ENCODE results near the gene FGD6.
"Not testable (repeated sequence)": the region's sequence is repeated elsewhere in the genome, so short reads cannot be mapped to it uniquely, and the experiment has no call there.

Gene FGD6

DNA sequence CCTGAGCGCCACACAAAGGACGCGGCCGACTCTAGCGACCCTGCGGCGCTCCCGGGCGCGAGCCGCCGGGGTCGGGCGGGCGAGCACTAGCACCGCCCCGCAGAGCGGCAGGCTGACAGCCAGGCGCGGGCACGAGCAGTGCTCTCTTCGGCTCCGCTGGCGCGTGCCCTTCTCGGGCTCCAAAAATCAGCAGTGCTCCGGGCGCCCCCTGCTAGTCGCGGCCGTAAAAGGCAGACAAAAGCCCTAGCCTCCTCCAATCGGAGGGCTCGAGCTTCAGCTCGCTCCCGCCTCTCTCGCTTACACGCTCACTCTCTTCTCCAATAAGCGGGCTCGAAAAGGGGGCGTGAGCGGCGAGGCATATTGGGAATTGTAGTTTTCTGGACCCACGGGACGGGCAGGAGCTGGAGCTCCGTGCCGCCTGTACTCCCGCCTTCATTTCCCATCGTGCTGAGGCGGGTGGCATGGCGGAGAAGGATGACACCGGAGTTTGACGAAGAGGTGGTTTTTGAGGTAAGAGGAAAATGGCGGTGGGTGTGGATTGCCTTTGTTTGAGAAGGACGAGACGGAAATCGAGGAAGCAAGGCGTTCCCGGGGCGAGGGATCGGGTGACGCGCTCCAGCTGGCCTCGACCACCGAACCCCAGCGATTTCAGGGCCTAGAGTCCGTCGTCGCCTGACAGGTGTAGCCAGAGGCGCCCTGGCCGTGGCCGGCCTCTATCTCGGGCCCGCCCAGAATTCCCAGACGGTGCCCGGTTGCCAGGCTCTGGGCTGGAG is at the start of gene FGD6, which contains the start of gene VEZT:
Gene FGD6 (minus strand): TSS at position 91 of the 773 bp plus-strand sequence. CDS start 227 bp downstream, outside the sequence.
Gene VEZT (plus strand): TSS at position 431 of the 773 bp plus-strand sequence. CDS start 44 bp downstream, at position 475.
- DNase-seq: peak; percentile 97

DNA sequence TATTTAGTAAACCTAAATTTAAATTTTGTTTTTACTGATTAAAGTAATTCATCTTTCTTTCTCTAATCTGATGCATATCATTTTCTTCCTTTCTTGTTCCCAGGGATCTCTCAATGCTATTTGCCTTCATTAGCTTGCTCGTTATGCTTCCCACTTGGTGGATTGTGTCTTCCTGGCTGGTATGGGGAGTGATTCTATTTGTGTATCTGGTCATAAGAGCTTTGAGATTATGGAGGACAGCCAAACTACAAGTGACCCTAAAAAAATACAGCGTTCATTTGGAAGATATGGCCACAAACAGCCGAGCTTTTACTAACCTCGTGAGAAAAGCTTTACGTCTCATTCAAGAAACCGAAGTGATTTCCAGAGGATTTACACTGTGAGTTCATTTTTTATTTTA is 49.0 kb upstream of the FGD6 start:
- DNase-seq: no peak

DNA sequence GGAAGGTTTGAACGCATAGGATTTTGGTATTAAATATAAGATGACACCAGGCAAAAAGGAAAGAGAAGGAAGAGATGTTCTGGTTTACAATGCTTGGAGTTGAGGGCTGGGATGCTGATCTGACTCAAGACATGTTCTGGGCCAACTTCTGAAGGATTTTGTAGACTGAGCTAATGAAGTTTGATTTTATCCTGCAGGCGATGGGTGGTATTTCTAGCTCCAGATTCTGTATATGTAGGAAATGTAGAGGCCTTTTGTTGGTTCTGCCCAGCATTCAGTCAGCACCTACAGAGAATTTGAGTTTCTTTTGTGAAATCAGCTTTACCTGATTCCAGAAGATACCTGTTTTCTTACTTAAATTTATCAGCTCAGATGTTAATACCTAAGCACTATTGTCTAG is 48.5 kb upstream of the FGD6 start:
- no peak for DNase-seq

DNA sequence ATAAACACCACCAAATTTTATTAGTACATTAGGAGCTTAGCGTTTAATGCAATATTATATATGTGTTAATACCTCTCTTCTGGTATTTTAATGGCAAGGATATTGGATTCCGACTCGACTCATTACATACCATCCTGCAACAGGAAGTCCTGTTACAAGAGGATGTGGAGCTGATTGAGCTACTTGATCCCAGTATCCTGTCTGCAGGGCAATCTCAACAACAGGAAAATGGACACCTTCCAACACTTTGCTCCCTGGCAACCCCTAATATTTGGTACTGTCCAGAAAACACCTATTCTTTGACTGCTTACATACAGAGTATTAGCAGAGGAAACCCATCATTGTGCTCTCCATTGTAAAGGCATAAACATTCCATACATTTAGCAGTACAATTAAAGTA is 45.5 kb upstream of the FGD6 start:
- DNase-seq: no peak

DNA sequence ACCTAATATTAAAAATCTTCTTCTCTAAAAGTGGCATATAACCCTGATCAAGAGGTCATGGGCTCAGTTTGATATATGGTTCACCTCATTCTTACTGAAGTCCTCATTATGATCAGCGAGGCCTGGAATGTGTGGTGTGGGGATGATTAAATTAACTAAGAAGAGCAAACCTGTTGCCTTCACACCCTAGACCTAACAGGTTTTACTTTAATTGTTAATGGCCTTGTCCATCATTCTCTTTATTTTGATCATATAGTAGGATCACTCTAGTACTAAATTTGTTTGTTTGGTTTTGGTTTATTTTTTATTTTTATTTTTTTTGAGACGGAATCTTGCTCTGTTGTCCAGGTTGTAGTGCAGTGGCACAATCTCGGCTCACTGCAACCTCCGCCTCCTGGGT is 43.8 kb upstream of the FGD6 start:
- no peak for DNase-seq

DNA sequence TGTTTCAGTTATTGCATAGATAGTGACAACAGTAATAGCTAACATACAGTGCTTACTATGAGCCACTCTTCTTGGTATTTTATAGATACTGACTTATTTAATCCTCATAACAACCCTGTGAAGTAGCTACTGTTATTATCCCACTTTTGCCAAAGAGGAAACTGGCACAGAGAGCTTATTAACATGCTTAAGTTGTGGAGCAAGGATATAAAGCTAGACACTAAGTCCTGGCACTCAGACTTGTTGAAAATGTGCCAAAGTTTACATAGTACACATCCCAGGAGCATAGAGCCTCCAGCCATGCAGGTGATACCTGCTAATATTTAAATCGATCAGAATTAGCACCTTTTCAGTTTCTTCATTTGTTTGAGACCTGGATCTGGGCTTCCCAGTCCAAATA is 42.1 kb upstream of the FGD6 start:
- DNase-seq: no peak

DNA sequence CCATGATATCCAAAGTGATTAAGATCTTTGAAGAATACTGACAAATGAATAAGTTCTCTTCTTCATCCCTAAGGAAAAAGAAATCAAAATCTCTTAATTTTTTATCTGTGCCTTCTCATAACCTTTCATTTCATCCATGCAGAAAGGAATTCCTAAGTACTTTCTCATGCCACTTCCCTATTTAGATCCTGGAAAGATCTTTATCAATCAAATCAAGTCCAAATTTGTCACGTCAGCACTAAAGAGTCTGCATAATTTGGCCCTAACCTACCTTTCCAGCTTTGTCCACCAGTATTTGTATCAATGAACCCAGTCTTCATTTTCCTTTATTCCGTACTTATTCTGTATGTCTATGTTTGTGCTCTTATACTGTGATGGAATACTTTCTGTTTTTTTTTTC is 41.5 kb upstream of the FGD6 start:
- DNase-seq: no peak

DNA sequence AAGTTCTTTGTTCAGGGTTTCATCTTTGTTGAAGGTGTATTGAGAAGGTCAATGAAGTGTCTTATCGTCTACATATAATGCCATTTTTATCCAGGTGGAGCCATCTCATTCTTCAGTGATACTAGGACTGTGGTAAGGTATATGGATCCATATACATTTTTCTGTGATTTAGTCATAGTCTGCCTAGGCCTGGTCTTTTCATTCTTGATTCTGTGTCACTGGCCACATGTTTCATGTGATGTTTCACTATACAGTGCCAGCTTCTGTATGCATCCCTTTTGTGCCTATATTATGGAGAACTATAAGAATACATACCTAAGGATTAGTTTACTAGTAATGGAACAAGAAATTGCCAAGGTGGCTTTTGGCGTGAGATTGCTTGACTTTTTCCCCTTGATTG is 40.9 kb upstream of the FGD6 start:
- no peak for DNase-seq

DNA sequence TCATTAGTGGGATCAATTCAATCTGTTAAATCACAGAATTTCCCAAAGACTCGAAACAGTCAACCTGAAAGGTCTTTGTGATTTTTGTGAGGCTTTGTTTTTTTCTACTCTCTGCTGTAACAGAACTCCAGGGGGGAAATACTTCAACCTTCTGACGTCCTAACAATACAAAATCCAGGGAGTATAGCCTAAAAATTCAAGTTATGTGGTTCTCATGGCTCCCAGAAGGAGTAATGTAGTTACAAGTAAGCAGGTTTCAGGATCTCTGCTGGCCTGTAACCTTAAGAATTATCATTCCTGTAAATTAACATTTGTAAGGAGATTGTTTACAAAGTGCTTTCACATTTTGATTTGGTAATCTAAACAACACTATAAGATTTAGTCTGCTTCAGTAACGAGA is 40.3 kb upstream of the FGD6 start:
- no peak for DNase-seq

DNA sequence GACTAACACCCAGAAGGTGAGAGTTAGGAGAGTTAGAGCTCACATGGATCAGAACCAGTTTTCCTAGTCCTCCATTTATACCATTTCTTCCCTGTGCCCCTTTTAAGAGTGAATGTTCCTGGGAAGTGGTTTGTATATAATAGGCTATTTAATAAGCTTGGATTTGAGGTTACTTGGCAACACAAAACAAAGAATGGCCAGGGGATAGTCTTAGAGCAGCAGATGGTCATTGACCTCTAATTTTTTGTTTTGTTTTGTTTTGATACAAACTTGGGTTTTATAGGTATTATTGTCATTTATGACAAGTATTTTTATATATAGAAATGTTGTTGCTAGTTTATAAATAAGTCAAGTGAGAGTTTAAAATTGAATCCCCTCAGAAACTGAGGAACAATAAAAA is 36.1 kb upstream of the FGD6 start:
- DNase-seq: no peak

DNA sequence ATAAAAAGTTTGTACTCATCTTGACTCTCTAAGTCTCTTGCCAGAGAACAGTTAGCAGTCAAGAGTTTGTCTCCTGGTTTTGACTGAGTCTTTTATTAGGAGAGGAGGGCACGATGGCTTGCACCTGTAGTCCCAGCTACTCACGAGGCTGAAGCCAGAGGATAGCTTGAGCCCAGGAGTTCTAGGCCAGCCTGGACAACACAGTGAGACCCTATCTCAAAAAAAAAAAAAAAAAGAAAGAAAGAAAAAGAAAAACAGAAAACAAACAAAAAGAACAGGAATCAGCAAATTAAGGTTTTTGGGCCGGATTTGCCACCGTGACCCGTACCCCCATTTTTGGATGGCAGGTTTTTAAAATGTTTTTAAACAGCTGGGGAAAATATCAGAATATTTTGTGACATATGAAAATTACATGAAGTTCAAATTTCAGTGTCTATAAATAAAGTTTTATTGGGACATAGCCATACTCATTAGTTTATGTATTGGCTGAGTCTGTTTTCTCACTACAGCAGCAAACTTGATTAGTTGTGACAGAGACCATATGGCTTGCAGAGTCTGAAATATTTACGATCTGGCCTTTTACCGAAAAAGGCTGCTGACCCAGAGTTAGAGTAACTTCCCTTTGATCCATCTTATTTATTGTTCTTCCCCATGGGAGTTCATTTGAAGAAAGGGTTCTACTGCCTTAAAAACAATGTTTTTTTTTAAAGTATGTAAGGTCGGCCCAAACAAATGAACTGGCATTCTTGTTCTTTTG is 31.5 kb upstream of the FGD6 start:
- no peak for DNase-seq

DNA sequence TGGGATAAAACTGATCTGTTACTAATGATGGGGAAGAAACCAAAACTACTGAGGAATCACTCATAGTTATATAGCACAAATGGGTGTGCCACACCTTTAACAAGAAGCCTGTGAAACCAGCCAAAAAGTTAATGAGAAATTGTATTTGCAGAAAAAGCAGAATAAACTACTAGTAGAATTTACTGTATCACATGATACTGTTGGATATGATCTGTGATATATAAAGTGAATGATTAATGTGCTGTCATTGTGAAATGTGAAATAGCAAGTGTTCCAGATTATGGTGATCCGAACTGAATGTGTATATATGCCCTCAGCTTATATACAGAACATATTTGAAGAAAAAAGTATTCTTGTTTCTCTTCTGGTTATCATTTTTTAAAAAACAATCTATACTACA is 30.8 kb upstream of the FGD6 start:
- no peak for DNase-seq

DNA sequence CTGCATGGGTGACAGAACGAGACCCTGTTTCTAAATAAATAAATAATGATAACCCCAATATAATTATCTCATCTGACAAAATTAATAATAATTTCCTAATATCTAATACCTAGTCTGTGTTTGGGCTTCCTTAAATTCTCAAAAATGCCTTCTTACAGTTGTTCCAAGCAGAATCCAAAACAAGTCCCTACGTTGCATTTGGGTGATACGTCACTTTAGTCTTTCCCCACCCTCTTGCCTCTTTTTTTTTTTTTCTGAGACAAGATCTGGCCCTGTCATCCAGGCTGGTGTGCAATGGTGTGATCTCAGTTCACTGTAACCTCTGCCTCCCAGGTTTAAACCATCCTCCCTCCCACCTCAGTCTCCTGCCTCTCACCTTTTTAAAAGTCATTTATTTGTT is 27.1 kb upstream of the FGD6 start:
- no peak for DNase-seq

DNA sequence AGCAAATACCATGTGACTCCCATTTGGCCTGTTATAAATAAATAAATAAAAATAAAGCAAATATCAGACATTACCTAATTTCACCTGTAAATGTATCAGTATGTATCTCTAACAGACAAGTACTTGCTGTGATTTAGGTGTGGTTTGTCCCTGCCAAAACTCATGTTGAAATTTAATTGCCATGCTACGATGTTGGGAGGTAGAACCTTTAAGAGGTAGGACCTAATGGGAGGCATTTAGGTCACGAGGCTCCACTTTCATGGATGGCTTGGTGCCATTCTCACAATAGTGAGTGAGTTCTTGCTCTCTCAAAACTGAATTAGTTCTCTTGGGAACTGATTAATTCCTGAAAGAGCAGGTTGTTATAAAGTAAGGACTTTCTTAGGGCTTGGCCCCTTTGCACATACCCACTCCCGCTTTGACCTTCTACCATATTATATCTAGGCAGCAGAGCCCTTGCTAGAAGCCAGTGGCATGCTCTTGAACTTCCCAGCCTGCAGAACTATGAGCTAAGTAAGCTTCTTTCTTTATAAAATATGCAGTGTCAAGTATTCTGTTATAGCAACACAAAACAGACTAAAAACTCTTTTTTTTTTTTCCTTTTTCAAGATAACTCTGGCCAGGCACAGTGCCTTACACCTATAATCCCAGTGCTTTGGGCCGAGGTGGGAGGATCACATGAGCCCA is 26.4 kb upstream of the FGD6 start:
- no peak for DNase-seq

DNA sequence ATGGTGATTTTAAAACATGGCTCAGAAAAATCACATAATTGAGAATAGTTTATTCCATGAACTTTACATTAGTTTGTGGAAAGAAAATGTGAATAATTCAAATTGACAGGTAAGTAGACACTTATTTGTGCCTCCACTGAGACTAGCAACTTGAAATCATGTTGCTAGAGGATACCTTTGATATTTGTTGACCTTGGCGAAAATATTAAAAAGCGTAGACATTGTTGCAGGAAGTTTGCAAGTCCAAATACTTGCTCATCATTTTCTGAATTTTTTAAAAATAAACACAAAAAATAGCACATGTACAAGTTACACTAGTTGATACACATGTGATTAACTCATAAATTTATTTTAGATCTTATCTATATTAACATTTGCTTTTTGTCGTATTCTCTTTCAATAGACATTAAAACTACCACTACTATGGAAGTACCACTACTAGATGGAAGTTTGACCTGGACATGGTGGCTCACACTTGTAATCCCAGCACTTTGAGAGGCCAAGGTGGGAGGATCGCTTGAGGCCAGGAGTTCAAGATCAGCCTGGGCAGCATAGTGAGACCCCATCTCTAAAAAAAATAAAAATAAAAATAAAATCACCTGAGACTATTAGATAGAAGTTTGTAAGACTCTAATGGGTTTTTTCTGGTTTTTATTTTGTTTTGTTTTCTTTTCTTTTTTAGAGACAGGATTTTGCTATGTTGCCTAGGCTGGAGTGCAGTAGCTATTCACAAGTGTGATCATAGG is 24.7 kb upstream of the FGD6 start:
- DNase-seq: no peak

DNA sequence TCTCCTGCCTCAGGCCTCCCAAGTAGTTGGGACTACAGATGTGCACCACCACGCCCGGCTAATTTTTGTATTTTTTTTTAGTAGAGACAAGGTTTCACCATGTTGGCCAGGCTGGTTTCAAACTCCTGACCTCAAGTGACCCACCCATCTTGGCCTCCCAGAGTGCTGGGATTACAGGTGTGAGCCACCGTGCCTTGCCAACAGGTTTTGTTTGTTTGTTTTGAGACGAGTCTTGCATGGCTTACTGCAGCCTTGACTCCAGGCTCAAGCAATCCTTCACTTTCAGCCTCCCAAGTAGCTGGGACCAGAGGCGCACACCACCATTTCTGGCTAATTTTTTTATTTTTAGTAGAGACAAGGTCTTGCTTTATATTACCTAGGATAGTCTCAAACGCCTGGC is 23.9 kb upstream of the FGD6 start:
- DNase-seq: not testable (repeated sequence)

DNA sequence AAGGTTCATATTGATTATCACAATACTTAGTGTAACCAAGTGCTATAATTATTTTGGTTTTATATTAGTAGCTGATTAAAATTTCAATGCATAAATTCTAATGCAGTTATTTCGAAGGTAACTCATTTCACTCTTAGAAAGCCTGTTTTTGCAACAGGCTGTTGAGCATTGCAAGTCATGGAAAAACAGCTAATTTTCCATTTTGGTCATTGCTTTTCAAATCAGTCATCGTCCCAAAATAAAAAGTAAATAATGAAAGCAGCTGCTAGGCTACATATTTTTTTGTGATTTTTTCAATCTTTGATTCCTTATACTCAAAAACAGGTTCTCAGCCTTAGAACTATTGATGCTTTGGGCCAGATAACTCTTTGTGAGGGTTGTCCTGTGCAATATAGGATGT is 23.3 kb upstream of the FGD6 start:
- DNase-seq: no peak

DNA sequence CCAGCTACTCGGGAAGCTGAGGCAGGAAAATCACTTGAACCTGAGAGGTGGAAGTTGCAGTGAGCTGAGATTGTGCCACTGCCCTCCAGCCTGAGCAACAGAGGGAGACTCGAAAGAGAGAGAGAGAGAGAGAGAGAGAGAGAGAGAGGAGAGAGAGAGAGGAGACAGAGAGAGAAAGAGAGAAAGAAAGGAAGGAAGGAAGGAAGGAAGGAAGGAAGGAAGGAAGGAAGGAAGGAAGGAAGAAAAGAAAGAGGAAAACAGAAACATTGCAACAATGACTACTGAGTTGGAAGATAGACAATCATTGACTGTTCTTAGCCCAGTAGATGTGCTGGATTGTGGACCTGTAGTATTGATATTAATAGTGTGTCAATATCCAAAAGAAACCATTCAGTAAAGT is 22.6 kb upstream of the FGD6 start:
- DNase-seq: not testable (repeated sequence)

DNA sequence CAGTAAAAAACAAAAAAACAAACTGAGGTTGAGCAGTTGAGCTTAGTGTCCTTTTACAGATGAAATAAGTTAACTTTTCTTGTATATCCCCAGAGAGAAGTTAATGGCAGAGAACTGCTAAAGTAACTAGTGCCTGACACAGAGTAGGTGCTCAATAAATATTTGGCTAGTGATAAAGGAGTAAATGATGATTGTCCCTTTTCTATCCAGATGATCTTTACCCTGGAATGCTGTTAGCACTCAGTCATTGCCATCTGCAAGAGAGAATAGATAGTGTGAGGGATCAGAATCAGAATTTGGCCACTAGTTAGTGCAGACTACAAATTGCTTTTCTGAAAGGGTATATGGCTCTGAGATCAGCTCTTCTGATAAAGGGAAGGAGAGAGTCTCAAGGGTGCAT is 21.9 kb upstream of the FGD6 start:
- no peak for DNase-seq

DNA sequence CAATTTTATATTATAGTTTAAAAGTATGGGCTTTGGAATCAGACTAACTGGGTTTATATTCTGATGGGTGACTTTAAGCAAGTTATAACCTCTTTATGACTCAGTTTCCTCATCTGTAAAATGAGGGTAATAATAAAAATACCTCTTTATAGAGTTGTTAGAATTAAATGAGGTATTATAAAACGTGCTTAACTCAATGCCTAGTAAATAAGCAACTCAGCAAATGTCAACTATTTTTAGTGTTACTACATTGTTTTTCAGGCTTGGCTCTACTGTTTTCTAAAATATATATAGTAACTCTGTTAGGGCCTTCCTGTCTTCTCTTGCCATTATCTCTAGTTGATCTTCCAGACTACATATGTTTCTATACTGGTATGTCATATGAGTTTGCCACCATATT is 20.9 kb upstream of the FGD6 start:
- DNase-seq: no peak

DNA sequence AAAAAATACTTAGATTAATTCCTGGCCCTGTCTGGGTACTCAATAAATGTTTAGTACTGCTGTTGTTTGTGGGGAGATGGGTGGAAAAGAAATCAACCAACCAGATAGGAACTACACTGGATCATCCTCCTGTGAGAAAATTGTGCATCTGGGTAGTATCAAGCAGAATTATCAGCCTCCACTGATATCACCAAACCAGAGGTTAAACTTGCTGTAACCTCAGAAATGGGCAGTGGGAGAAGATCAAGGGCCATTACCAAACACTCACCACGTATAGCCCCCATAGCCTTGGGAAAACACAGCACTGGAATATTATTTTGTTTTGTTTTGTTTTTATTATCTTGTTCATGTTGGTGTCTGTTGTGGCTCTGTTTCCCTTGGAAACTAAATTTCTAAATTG is 20.0 kb upstream of the FGD6 start:
- DNase-seq: no peak

DNA sequence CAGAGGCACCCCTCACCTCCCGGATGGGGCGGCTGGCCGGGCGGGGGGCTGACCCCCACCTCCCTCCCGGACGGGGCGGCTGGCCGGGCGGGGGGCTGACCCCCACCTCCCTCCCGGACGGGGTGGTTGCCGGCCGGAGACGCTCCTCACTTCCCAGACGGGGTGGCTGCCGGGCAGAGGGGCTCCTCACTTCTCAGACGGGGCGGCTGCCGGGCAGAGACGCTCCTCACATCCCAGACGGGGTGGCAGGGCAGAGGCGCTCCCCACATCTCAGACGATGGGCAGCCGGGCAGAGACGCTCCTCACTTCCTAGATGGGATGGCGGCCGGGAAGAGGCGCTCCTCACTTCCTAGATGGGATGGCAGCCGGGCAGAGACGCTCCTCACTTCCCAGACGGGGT is 18.4 kb upstream of the FGD6 start:
- DNase-seq: not testable (repeated sequence)

DNA sequence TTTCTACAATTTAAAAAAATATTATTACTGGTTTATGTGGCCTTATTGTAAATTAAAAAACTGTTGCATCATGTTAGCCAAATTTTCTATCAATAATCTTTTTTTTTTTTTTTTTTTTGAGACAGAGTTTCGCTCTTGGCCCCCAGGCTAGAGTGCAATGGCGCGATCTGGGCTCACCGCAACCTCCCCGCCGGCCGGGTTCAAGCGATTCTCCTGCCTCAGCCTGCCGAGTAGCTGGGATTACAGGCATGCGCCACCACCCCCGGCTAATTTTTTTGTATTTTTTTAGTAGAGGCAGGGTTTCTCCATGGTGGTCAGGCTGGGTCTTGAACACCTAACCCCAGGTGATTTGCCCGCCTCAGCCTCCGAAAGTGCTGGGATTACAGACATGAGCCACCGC is 16.9 kb upstream of the FGD6 start:
- DNase-seq: not testable (repeated sequence)

All from NCI-H1694 (cell line).